ENCODE results near the gene C19orf53.

Gene C19orf53

GRCh38 chr19:13814550-13814949, 40.3 kb downstream of the C19orf53 start:
- no peak overlapping the region for H3K4me3 ChIP-seq (ENCODE audit: control insufficient read depth, low read depth, low read length)
- no peak for DNase-seq (ENCODE audit: low read depth)
- TF ChIP-seq, protein P1, sequence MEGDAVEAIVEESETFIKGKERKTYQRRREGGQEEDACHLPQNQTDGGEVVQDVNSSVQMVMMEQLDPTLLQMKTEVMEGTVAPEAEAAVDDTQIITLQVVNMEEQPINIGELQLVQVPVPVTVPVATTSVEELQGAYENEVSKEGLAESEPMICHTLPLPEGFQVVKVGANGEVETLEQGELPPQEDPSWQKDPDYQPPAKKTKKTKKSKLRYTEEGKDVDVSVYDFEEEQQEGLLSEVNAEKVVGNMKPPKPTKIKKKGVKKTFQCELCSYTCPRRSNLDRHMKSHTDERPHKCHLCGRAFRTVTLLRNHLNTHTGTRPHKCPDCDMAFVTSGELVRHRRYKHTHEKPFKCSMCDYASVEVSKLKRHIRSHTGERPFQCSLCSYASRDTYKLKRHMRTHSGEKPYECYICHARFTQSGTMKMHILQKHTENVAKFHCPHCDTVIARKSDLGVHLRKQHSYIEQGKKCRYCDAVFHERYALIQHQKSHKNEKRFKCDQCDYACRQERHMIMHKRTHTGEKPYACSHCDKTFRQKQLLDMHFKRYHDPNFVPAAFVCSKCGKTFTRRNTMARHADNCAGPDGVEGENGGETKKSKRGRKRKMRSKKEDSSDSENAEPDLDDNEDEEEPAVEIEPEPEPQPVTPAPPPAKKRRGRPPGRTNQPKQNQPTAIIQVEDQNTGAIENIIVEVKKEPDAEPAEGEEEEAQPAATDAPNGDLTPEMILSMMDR (conservative IDR thresholded peaks at IDR 0.05; ENCODE audit: control insufficient read depth, insufficient read depth, low read depth, low read length) = no peak

DNA sequence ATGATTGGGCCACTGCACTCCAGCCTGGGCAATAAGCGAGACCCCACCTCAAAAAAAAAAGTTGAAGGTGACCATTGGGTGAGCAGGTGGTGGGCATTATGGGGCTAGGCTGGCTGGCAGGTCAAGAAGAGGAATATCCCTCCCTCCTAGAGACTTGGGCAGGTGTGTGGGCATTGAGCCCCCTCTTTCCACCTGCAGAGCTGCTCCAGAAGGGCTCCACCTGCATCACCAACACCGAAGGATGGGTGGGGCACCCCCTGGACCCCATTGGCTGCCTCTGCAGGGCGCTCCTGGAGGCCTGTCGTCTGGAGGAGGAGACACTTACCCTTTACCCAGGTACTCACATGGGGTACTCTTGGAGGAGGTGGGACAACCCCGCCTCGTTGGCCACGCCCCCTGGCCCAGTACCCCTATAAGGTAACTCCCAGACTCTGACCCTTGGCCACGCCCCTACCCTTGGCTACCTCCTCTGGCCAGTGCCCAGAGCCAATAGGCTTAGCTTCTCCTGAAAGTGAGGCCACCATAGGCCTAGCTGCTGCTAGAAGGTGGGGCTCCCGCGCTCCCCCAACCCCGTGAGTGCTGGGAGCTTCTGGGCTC, 42.9 kb downstream of the C19orf53 start:
- TF ChIP-seq, protein P1 (conservative IDR thresholded peaks at IDR 0.05; ENCODE audit: control insufficient read depth, insufficient read depth, low read depth, low read length) = no peak
- DNase-seq (ENCODE audit: low read depth) = no peak
- H3K4me3 ChIP-seq (ENCODE audit: control insufficient read depth, low read depth, low read length) = no peak overlapping the region

GRCh38 chr19:13817615-13818371, 43.5 kb downstream of the C19orf53 start:
- H3K4me3 ChIP-seq (ENCODE audit: control insufficient read depth, low read depth, low read length) = no peak overlapping the region
- TF ChIP-seq, protein P1 (conservative IDR thresholded peaks at IDR 0.05; ENCODE audit: control insufficient read depth, insufficient read depth, low read depth, low read length) = no peak
- no peak for DNase-seq (ENCODE audit: low read depth)

DNA sequence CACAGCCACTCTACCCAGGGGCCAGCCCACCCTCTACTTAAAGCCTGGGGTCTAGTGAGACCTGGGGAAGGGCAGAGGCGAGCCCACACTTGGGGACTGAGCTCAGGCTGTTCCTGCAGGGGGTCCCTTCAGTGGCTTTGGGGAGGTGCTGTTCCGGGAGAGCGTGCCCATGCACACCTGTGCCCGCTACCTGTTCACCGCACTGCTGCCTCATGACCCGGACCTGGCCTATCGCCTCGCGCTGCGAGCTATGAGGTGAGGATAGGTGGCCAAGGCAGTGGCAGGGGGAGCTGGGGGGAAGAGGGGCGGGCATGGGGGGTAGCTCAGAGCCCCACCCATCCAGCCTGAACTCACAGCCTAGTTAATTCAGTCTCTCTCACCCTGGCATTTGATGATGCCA, 45.0 kb downstream of the C19orf53 start:
- TF ChIP-seq, protein P1 (conservative IDR thresholded peaks at IDR 0.05; ENCODE audit: control insufficient read depth, insufficient read depth, low read depth, low read length) = no peak
- no peak for DNase-seq (ENCODE audit: low read depth)
- H3K4me3 ChIP-seq (ENCODE audit: control insufficient read depth, low read depth, low read length) = no peak overlapping the region

DNA sequence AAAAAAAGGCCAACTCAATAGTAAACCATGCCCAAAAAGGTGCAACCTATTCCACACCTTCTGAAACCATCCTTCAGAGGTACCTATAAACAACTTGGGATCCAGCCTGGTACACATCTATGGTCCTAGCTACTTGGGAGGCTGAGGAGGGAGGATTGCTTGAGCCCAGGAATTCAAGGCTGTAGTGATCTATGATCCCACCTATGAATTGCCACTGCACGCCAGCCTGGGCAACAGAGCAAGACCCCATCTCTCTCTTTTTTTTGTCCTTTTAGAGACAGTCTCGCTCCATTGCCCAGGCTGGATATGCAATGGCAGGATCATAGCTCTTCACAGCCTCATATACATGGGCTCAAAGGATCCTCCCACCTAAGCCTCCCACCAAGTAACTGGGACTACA, 47.0 kb downstream of the C19orf53 start:
- DNase-seq (ENCODE audit: low read depth) = no peak
- H3K4me3 ChIP-seq (ENCODE audit: control insufficient read depth, low read depth, low read length) = no peak overlapping the region
- TF ChIP-seq, protein P1 (conservative IDR thresholded peaks at IDR 0.05; ENCODE audit: control insufficient read depth, insufficient read depth, low read depth, low read length) = no peak

DNA sequence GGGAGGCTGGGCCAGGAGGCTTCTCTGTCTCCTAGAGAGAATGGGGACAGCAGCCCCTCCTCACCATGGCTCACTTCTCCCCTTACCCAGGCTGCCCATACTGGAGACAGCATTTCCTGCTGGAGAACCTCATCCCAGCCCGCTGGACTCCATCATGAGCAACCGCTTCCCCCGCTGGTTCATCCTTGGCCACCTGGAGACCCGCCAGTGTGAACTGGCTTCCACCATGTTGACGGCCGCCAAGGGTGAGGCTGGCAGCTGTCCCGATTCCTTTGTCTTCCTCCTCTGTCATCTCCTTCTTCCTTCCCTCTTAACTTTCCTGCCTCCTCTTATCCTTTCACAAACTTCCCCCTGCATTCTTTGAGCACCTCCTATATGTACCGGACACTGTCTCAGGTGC, 49.0 kb downstream of the C19orf53 start:
- H3K4me3 ChIP-seq (ENCODE audit: control insufficient read depth, low read depth, low read length) = no peak overlapping the region
- TF ChIP-seq, protein P1 (conservative IDR thresholded peaks at IDR 0.05; ENCODE audit: control insufficient read depth, insufficient read depth, low read depth, low read length) = no peak
- DNase-seq (ENCODE audit: low read depth) = peak; percentile 57

Measured in fibroblast of mammary gland (primary cell).